ENCODE results near the gene TMEM88.

Gene TMEM88

DNA sequence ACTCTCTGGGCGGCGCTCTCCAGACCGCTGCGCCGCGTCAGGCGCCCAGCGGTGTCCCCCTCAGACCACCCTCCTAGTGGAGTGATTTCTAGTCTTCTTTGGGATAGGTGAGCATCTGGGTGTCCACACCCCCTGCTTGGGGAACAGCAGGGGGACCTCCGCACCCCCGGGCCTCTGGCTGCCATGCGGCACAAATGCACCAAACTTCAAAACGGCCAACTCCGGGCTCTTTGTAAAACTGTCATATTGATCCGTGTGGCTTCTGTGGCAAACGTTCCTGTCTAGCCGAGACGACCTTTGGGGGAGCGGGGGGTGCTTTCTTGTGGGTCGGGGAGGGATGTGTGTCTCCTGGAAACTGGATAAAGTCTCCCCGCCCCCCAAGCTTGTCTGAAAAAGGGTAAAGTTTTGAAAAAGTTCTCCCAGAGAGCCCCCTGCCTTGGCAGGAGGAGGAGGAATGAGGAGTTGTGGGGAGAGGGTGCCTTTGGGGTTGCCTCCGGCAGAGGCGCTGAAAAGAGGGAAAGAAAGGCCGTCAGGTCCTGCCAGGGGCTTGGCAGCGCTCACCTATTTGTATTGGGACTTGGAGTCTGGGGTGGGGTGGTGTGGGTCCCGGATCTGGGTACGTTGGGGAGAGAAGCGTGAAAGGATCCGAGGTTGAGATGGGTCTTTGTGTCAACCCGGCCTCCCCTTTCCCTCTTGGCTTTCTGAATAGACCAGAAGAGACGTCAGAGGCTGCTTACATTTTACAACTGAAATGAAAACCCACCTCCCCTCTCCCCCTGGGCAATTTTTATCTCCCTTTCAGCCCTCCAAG lies 31.6 kb downstream of the TMEM88 start:
- peak; percentile 27 for DNase-seq

DNA sequence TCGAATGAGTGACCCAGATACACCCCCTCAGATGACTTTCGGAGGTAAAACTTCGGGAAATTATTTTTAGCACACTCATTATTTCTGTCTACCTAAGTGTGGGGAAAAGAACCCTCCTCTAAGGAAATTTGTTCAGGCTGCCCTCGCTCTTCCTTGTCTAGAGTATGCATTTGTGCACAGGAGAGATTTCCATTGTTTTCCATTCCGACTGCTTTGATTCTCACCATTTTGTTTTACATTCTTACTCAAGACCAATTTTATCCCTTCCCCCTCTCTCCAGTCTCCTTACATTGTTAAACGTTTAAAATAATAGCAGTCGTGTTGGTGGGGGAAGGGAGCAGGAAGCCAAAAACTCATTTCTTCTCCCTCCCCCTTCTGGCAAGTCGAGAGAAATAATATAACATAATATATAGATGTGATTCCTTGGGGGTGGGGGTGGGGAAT lies 32.2 kb downstream of the TMEM88 start:
- DNase-seq: no peak

GRCh38 chr17:7887482-7888183 lies 32.8 kb downstream of the TMEM88 start:
- DNase-seq: peak; percentile 99

DNA sequence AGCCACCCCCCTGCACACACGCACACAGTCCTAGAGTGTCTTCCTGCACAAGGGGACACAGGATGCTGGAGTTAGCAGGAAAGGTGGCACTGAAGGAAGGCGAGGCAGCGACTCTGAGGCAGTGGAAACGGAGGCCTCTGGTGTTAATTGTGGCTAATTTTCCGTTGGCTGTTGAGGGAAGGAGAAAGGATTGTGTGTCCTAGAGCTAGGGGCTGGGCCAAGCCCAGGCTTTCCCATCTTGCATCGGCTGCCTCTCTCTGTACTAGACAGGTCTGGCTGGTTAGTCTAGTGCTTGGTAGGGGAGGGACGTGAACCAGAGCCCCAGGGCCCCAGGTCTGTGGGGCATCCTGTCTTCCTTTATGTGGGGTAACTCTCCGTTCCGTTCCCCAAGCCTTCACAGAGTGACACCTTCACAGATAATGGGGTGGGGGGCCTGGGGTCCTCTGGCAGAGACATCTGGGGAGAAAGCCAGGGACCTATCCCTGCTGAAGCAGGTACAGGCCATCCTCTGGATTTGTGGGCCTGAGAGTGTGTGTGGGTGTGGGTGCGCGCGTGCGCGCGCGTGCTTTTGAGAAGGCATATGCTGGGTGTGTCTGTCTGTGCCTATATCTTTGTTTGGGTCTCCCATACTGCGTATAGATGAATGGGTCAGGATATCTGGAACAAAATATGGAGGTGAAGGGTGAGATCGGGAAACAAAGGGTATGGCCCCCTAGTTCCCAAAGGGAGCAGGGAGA lies 33.5 kb downstream of the TMEM88 start, which contains the start of gene CHD3:
Gene CHD3, plus strand, starts transcription at position 606 of the 737 bp plus-strand sequence. CDS start 212 bp downstream, outside the sequence.
- DNase-seq: peak; percentile 10

- DNase-seq: peak; percentile 93
Measured at GRCh38 chr17:7889166-7889955, 34.5 kb downstream of the TMEM88 start.

GRCh38 chr17:7893187-7893880 lies 38.5 kb downstream of the TMEM88 start:
- DNase-seq: no peak

DNA sequence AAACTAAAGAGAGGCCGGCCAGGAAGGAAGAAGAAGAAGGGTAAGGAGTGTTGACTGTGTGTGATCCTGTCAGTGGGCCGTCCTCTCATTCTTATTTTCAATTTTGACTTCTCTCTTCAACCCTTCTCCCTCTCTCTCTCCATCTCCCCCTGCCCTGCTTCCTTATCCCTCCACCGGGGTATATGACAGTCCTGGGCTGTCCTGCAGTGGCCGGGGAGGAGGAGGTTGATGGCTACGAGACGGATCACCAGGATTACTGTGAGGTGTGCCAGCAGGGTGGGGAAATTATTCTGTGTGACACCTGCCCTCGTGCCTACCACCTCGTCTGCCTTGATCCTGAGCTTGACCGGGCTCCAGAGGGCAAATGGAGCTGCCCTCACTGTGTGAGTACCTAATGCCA lies 39.4 kb downstream of the TMEM88 start:
- DNase-seq: no peak

- DNase-seq: no peak
Measured at GRCh38 chr17:7894866-7895265, 40.0 kb downstream of the TMEM88 start.

DNA sequence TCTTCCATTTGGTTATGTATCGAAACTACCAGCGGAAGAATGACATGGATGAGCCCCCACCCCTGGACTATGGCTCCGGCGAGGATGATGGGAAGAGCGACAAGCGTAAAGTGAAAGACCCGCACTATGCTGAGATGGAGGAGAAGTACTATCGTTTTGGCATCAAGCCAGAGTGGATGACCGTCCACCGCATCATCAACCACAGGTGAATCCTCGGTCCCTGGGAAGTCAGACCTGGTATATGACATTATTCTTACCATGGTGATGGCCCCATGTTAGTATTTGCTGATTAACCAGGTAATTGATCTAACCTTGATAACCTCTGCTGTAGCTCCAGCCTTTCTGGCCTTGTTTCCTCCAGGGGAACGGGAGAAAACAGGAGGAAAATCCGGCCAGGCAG lies 42.2 kb downstream of the TMEM88 start:
- no peak for DNase-seq

- peak; percentile 50 for DNase-seq
Measured at GRCh38 chr17:7897773-7898172, 42.9 kb downstream of the TMEM88 start.

GRCh38 chr17:7903154-7904103 lies 48.6 kb downstream of the TMEM88 start:
- DNase-seq: no peak
